GM18858 (cell line): ENCODE results near the gene TERB2.
"Not testable (repeated sequence)": the region's sequence is repeated elsewhere in the genome, so short reads cannot be mapped to it uniquely, and the experiment has no call there.

ENCODE experiments used
- ATAC-seq: cut with Tn5 transposase; IDR thresholded peaks from one replicate; pipeline ENCODE4 v1.9.1; 2021; ENCODE audit not compliant: unreplicated experiment

Gene TERB2

GRCh38 chr15:44956388-44956787 is at the start of gene TERB2:
Gene TERB2, plus strand, starts transcription at chr15:44956687. Its CDS starts 32 bp downstream, at chr15:44956719.
- ATAC-seq = no peak

- ATAC-seq = no peak
Observed at GRCh38 chr15:44909423-44909822, 47.1 kb upstream of the TERB2 start.

GRCh38 chr15:44910981-44911625 is 45.4 kb upstream of the TERB2 start:
- no peak for ATAC-seq

- not testable (repeated sequence) for ATAC-seq
Observed at GRCh38 chr15:44912186-44912585, 44.3 kb upstream of the TERB2 start.

GRCh38 chr15:44912974-44913448 is 43.5 kb upstream of the TERB2 start:
- not testable (repeated sequence) for ATAC-seq

- ATAC-seq = no peak
Observed at GRCh38 chr15:44918136-44918535, 38.4 kb upstream of the TERB2 start.

GRCh38 chr15:44928658-44929057 is 27.8 kb upstream of the TERB2 start:
- ATAC-seq = not testable (repeated sequence)

GRCh38 chr15:44930283-44930682 is 26.2 kb upstream of the TERB2 start:
- not testable (repeated sequence) for ATAC-seq

GRCh38 chr15:44958302-44958701 is 1.8 kb downstream of the TERB2 start:
- not testable (repeated sequence) for ATAC-seq

- ATAC-seq = no peak
Observed at GRCh38 chr15:44968475-44968874, 12.0 kb downstream of the TERB2 start.

GRCh38 chr15:44971036-44971435 is 14.5 kb downstream of the TERB2 start:
- ATAC-seq = no peak

- not testable (repeated sequence) for ATAC-seq
Observed at GRCh38 chr15:44976183-44976582, 19.7 kb downstream of the TERB2 start.

GRCh38 chr15:44977781-44978180 is 21.3 kb downstream of the TERB2 start:
- not testable (repeated sequence) for ATAC-seq

- not testable (repeated sequence) for ATAC-seq
Observed at GRCh38 chr15:44979617-44980339, 23.3 kb downstream of the TERB2 start.

- not testable (repeated sequence) for ATAC-seq
Observed at GRCh38 chr15:44984144-44984543, 27.7 kb downstream of the TERB2 start.

GRCh38 chr15:44986346-44987055 is 30.0 kb downstream of the TERB2 start:
- not testable (repeated sequence) for ATAC-seq

- ATAC-seq = not testable (repeated sequence)
Observed at GRCh38 chr15:44987711-44988110, 31.2 kb downstream of the TERB2 start.

GRCh38 chr15:44988184-44988869 is 31.8 kb downstream of the TERB2 start:
- ATAC-seq = not testable (repeated sequence)

- ATAC-seq = not testable (repeated sequence)
Observed at GRCh38 chr15:44988870-44989219, 32.4 kb downstream of the TERB2 start.

- not testable (repeated sequence) for ATAC-seq
Observed at GRCh38 chr15:44997632-44998031, 41.1 kb downstream of the TERB2 start.

- no peak for ATAC-seq
Observed at GRCh38 chr15:44999105-44999504, 42.6 kb downstream of the TERB2 start.
